Frontal cortex (tissue), 4 donors: ENCODE results near the gene HIRA. TPM values are rescaled to one million over a fixed set of nuclear protein-coding genes. Genes with fewer than 3 reads are reported as not detected.
"Not testable (repeated sequence)": the region's sequence is repeated elsewhere in the genome, so short reads cannot be mapped to it uniquely, and the experiment has no call there.

Experiments used
- DNase-seq, 2 donors: peaks; one replicate each; pipeline ENCODE4 v3.0.0; 2012; ENCODE audit warnings: low spot score in 2 of 2
- FAIRE-seq: peaks from 2 replicates; lab custom pipeline; 2012; peaks lifted over from hg19 to GRCh38; lab: Jason Lieb, UNC
- total RNA-seq: library from RNA; depleted of rRNA; stranded (reverse); fragments of >200 nt; gene quantifications from one replicate; pipeline ENCODE4 v1.2.3, GENCODE V29; 2014
- donor health status: control.
- donor health status: control.
- donor health status: control.

The HIRA gene
- total RNA-seq, 1 donor from 2014 or later = 21.6 TPM

DNA sequence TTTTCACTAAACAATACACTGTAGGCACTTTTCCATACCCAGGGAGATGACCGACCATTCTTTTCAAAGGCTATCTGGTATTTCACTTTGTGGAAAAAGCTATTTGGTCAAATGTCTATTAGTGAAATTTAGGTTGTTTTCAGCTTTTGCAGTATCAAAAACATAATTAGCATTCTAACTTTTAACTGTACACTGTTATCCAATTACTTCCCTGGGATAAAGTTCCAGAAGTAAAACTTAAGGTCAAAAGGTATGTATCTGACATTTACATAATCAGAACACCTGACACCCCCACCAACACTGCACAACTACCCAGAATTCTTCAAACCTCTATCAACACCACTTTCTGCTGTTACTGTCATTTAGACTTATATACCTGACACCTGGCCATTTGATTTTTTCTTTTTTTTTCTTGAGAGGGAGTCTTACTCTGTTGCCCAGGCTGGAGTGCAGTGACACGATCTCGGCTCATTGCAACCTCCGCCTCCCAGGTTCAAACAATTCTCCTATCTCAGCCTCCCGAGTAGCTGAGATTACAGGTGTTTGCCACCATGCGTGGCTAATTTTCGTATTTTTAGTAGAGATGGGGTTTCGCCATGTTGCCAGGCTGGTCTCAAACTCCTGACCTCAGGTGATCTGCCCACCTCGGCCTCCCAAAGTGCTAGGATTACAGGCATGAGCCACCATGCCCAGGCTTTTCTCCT is 13.9 kb upstream of the HIRA start:
- not testable (repeated sequence) for DNase-seq, FAIRE-seq

GRCh38 chr22:19443544-19444211 is 12.1 kb upstream of the HIRA start:
- FAIRE-seq (no peak), DNase-seq (no peak)

DNA sequence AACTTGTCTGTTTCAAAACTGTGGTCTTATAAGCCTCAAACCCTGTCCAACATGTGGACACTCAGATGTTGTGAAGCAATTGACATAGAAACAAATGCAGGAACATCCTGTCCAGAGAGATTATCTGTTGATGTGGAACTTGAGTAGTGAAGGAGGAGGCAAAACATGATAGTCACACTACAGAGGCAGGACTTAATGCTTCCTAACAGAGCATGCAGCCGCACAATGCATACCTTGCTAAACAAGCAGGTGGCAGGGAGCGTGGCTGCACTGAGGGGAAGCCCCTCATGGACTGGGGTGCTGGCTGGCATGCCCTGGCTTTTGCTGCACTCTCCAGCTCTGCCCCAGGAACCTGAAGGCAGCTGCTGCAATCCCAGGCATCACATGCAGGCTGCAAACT is 10.6 kb upstream of the HIRA start:
- no peak for FAIRE-seq
- DNase-seq = no peak

DNA sequence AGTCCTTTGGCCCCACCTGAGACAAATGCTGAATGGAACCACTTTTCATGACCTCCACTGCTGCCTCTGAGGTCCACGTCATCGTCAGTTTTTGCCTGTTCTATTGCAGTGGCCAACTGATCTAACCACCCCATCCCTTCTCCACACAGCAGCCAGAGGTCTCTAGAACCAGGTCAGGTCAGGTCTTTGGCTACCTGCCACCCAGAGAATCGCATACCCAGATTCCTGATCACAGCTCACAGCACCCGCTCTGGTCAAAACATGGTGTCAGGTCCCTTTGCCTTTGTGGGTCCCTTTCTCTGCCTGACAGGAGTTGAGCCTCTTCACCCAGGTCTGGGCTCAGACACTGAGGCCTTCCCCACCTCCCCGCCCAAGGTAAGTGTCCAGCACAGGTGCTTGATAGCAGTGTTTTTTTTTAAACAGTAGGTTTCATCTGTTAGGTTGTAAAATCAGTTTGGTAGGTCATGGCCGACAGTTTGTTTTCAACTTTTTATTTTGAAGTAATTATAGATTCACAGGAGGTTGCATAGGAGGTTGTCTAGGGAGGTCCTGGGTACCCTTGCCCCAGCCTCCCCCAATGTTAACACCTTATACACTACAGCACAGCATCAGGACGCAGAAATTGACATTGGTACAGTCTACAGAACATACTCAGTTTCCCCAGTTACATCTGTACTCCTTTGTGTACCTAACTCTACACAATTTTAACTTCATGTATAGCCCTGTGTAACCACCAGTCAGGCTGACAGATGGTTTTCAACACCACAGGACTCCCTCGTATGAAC is 9.1 kb upstream of the HIRA start:
- no peak for DNase-seq

GRCh38 chr22:19438298-19438697 is 6.8 kb upstream of the HIRA start:
- no peak for FAIRE-seq

More for the DNA sequence above, 9.1 kb upstream of the HIRA start:
- no peak for FAIRE-seq

GRCh38 chr22:19436444-19437161 is 5.1 kb upstream of the HIRA start:
- FAIRE-seq, DNase-seq: not testable (repeated sequence)

More at GRCh38 chr22:19438298-19438697, 6.8 kb upstream of the HIRA start:
- no peak for DNase-seq

DNA sequence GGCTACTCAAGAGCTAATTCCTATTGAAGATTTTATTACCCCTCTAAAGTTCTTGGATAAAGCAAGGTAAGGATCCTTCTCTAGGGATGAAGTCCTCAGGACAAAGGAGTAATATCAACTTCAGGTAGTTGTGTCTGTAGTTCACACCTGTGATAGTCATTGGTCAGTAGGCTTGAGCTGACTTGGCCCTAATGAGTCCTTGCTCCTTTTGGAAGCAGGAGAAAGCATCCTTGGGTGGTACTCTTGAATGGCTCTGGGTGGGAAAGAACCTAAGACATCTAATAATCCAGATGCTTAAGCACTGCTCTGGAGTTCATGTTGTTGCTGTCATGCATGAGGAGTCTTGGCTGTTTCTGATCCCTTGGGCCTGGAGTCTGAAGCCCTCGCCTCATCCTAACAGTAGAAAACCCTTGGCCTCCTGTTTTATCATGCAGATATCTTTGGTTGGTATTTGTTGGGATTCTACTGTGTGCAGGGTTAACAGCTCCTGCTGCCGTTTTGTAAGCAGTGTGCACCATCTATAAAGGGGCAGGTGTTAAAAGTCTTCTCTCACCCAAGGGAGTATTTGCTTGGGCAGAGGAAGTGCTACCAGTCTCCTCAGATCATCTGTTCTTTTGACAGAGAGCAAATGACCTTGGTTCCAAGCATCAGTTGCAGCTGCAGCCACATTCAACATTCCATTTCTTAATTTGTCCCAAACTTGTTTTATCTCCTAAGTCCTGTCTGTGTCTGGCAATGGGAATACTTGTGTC is 3.5 kb upstream of the HIRA start:
- no peak for FAIRE-seq
- no peak for DNase-seq

DNA sequence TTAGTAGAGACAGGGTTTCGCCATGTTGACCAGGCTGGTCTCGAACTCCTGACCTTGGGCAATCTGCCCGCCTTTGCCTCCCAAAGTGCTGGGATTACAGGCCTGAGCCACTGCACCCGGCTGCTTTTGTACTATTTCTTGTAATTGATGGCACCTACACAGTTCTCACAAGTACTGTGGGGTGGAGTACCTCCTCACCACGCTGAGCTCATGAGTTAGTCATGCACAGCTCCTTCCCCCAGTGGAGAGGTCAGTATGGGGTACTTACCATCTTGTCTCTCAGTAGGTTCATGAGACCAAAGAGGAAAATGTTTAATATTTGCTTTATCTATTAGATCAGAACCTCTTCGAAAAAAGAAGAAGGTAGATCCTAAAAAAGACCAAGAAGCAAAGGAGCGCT is 2.9 kb upstream of the HIRA start:
- DNase-seq = no peak

DNA sequence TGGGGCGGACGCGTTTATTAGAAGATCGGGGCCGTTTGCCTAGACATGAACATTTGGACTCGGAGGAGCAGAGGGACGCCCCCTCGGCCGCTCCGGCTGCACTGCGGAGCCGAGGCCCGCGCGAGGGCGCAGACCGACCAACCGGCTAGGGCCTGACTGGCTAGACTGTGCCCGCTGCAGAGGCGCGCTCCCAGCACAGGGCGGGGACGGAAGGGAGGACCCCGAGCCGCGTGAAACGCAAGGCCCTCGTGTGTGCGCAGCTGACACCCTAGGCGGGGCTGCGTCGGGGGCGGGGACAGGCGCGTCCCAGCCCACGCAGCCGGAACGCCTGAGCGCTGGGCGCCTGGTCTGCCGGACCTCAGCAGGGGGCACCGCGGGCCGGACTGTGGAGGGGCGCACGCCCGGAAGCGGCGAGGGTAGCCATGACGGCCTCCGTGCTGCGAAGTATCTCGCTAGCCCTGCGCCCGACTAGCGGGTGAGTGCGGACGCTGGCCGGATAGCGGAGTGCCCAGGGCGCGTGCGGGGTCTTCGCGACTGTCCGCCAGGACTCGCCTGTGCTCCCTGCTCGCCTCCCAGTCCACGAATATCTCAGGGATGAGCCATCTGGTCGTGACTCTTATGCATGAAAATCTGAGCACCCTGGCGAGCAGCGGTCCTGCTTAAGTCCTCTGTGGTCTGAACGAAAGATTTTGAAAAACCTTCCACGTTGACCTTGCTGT is 759 bp upstream of the HIRA start, which contains the start of gene MRPL40:
Gene MRPL40, plus strand, starts transcription at position 413 of the 719 bp plus-strand sequence. Its CDS starts 10 bp downstream, at position 423.
- FAIRE-seq (no peak), DNase-seq (peak; percentile 95 to 98)

More for the DNA sequence above, 2.9 kb upstream of the HIRA start:
- FAIRE-seq = no peak

- DNase-seq (peak in 1 of 2 donors; percentile 14), FAIRE-seq (no peak)
Observed at GRCh38 chr22:19430890-19431541, 517 bp downstream of the HIRA start.

DNA sequence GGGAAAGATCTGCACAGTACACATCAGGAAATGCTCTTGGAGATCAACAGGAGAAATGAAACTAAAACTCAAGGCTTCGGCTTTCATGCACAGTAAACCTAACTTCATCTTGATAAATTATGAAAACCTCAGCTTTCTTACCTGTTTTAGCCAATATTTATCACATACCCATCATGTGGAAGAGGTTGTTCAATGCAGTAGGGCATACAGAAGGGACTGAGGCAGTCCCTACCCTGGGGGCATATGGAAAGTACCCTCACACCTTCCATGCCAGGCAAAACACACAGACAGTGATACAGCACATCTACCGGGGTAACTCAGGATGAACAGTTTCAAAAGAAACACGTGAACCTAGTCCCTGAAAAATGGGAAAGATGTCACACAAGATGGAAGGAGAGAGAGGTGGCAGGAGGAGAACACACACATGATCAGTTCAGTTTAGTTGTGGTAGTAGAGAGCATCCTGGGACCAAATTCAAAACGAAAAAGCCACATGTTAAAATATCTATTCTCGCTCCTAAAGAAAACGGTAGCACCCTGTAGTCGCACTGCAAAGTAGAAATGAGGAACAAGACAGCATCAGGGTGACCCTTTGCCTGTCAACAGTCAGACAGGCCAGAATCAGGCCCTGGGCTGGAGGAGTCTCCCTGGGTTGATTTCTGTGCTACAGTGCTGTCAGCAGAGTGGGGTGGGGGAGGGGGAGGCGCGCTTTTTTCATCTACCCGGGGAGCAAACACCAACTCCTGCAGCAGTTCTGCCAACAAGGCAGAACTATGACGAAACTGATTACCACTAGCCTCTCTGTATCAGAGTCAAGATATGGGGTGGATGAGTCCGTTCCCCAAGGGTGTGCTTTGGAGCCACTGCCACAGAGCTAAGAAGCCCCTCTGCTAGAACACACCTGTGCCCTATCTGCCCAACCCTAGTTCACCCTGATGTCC is 1.3 kb downstream of the HIRA start:
- FAIRE-seq (no peak), DNase-seq (no peak)

GRCh38 chr22:19424186-19424500 is 7.4 kb downstream of the HIRA start:
- no peak for FAIRE-seq
- no peak for DNase-seq

DNA sequence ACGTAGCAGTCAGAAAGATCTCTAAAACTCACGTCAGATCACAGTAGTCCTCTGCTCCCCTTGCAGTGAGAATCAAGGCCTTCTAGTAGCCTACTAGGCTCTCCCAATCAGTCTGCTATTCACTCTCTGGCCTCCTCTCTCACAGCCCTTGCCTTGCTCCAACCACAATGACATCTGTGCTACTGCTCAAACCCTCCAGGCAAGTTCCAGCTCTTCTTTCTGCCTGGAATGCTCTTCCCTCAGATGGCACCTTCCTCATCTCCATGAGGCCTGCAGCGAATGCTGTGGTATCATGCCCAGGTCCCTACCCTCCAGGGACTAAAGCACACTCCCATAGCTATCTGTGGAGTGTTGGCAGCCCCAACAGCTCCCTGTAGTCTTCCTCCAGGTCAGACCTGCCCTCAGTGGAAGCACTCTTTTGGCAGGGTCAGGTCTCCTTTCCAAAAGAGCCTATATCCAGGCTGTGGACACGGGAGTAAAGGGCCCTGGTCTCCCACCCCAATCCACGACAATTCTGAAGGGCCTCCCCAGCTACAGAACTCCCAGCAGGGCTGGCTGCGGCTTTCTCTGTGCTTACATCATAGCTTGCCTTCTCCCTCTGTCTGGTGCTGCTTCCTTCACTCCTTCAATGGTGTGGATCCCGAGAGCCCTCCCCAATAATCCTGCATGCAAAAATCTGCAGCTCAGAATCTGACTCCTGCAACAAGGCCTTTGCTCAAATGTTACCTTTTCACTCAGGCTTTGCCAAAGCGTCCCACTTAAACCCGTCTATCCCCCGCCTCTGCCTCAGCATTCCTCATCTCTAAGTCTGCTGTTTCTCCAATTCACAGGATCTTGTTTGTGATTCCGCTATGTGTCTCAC is 8.9 kb downstream of the HIRA start:
- DNase-seq = no peak
- no peak for FAIRE-seq

GRCh38 chr22:19420321-19420720 is 11.2 kb downstream of the HIRA start:
- DNase-seq = no peak
- FAIRE-seq = no peak

GRCh38 chr22:19419464-19420178 is 11.9 kb downstream of the HIRA start:
- FAIRE-seq = no peak
- DNase-seq = no peak

DNA sequence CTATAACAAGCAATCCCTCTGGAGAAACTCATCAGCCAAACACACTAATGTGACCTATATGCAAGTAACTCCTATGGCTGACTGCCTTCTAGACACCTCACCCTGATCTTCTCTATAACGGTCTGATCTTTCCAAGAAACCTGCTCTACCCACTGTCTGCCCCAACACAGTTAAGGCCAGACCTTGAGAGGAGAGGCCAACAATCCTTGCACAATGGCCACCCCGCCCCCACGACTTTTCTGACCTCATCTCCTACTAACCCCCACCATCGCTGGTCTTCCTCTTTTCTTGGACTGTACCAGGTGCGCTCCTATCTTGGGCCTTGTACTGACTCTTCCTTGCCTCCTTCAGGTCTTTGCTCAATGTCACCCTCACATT is 12.5 kb downstream of the HIRA start:
- no peak for DNase-seq
- no peak for FAIRE-seq
